ENCODE measurements around the gene IFITM2. TPM values are rescaled to one million over a fixed set of nuclear protein-coding genes. Genes with fewer than 3 reads are reported as not detected.
"Not testable (repeated sequence)": the region's sequence is repeated elsewhere in the genome, so short reads cannot be mapped to it uniquely, and the experiment has no call there.

IFITM2 gene
- total and polyA plus RNA-seq, 2 donors (not counting 1 experiment from before 2014, with no cell fraction given): 51.2 to 714 TPM

DNA sequence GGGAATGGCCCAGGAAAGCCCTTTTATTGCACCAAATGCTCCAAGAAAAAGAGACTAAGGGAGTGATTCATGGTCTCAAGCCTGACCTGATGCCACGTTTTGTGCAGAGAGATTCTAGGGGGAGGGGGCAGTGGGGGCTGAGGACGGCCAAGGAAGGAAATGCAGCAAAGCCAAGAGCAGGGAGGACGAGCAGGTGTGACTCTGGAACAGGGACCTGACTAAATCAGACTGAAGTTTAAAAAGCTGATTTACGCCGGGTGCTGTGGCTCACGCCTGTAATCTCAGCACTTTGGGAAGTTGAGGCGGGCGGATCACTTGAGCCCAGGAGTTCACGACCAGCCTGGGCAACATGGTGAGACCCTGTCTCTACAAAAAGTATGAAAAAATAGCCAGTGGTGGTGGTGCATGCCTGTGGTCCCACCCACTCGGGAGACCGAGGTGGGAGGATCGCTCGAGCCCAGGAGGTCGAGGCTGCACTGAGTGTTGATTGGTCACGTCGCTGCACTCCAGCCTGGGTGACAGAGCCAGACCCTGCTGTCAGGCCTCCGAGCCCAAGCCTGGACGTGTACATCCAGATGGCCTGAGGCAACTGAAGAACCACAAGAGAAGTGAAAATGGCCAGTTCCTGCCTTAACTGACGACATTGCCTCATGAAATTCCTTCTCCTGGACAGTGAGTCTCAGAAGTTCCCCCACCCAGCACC is 23.9 kb downstream of the IFITM2 start:
- no peaks in the 10 kb centered on the region for H3K36me3 ChIP-seq (ENCODE audit: control insufficient read depth, insufficient read depth, low read length)
- no peak overlapping the region for H3K9ac ChIP-seq (ENCODE audit: insufficient read depth, low read length)
- no peak overlapping the region for H2AFZ ChIP-seq (ENCODE audit: low read length)
- no peak overlapping the region for H3K4me2 ChIP-seq (ENCODE audit: extremely low read depth, insufficient read depth, low read length)
- no peak overlapping the region for H3K27ac ChIP-seq (ENCODE audit: insufficient read depth, low read length)
- H3K4me1 ChIP-seq (ENCODE audit: control insufficient read depth, extremely low read depth, insufficient read depth, low read length): peaks cover 8% of the 10 kb centered on the region
- H3K79me2 ChIP-seq (ENCODE audit: control insufficient read depth, insufficient read depth, low read length): no peaks in the 10 kb centered on the region
- no peaks in the 10 kb centered on the region for H3K27me3 ChIP-seq (ENCODE audit: control insufficient read depth, insufficient read depth, low read length)
- H4K20me1 ChIP-seq (ENCODE audit: control insufficient read depth, extremely low read depth, insufficient read depth, low read length): no peaks in the 10 kb centered on the region
- TF ChIP-seq, protein P1, sequence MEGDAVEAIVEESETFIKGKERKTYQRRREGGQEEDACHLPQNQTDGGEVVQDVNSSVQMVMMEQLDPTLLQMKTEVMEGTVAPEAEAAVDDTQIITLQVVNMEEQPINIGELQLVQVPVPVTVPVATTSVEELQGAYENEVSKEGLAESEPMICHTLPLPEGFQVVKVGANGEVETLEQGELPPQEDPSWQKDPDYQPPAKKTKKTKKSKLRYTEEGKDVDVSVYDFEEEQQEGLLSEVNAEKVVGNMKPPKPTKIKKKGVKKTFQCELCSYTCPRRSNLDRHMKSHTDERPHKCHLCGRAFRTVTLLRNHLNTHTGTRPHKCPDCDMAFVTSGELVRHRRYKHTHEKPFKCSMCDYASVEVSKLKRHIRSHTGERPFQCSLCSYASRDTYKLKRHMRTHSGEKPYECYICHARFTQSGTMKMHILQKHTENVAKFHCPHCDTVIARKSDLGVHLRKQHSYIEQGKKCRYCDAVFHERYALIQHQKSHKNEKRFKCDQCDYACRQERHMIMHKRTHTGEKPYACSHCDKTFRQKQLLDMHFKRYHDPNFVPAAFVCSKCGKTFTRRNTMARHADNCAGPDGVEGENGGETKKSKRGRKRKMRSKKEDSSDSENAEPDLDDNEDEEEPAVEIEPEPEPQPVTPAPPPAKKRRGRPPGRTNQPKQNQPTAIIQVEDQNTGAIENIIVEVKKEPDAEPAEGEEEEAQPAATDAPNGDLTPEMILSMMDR (conservative IDR thresholded peaks at IDR 0.05 in 1 of 2, IDR thresholded peaks at IDR 0.05 in 1 of 2; ENCODE audit: low read depth in 1 of 2, low read length in 2 of 2): no peak
- no peak for TF ChIP-seq EZH2 (IDR thresholded peaks at IDR 0.05; ENCODE audit: low read length, missing control alignments)
- no peaks in the 10 kb centered on the region for H3K9me3 ChIP-seq (ENCODE audit: control insufficient read depth, insufficient read depth, low read depth, low read length)
- H3K4me3 ChIP-seq (replicated peaks in 1 of 4; ENCODE audit: control extremely low read depth in 1 of 4, insufficient read depth in 1 of 4, low read depth in 3 of 4, low read length in 4 of 4): no peak overlapping the region
- DNase-seq (ENCODE audit: low read depth in 2 of 2): no peak

DNA sequence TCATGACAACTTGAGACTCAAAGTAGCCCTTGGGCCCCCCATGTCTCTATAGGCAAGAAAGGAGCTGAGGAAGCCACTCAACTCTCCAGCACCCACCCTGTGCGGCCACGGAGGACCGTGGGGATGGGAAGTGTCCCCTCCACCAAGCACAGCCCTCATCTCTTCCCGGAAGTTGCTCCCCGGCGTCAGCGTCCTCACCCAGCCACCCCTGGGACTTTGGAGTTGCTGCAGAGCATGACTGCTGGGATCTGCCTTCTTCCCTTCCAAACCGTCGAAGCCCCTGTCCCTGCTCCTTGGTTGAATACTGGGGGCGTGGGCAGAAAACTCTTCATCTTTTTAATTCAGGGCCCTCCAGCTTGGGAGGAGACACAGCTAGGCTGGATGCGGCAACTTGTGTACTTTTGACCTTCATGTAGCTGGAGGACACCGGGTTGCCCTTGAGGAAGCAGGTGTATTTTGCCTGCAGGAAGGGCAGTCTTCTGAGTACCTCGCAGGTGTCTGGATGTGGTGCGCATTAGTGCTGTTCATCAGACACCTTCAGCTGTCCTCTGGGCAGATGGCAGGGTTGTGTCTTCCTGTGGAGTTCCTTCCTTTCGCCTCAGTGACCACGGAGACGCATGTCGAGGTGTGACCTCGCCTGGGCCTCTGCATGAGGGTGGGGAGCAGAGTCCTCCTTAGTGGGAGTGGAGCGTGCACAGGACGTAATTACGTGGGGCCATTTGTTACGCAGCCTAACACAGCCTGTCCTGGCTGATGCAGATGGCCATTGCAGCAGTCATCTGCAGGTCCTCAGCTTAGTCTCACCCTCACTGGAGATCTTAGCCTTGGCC is 25.2 kb downstream of the IFITM2 start:
- Histone ChIP-seq H4K20me1 (ENCODE audit: control insufficient read depth, extremely low read depth, insufficient read depth, low read length) (no peaks in the 10 kb centered on the region), H3K36me3 (ENCODE audit: control insufficient read depth, insufficient read depth, low read length) (no peaks in the 10 kb centered on the region), H3K27me3 (ENCODE audit: control insufficient read depth, insufficient read depth, low read length) (no peaks in the 10 kb centered on the region), H3K79me2 (ENCODE audit: control insufficient read depth, insufficient read depth, low read length) (no peaks in the 10 kb centered on the region), H2AFZ (ENCODE audit: low read length) (no peak overlapping the region), H3K27ac (ENCODE audit: insufficient read depth, low read length) (no peak overlapping the region), H3K4me1 (ENCODE audit: control insufficient read depth, extremely low read depth, insufficient read depth, low read length) (no peaks in the 10 kb centered on the region), H3K9ac (ENCODE audit: insufficient read depth, low read length) (no peak overlapping the region), H3K4me3 (replicated peaks in 1 of 4; ENCODE audit: control extremely low read depth in 1 of 4, insufficient read depth in 1 of 4, low read depth in 3 of 4, low read length in 4 of 4) (no peak overlapping the region), H3K4me2 (ENCODE audit: extremely low read depth, insufficient read depth, low read length) (no peak overlapping the region), H3K9me3 (ENCODE audit: control insufficient read depth, insufficient read depth, low read depth, low read length) (no peaks in the 10 kb centered on the region)
- TF ChIP-seq, protein P1 (conservative IDR thresholded peaks at IDR 0.05 in 1 of 2, IDR thresholded peaks at IDR 0.05 in 1 of 2; ENCODE audit: low read depth in 1 of 2, low read length in 2 of 2): no peak
- DNase-seq (ENCODE audit: low read depth in 2 of 2): no peak

DNA sequence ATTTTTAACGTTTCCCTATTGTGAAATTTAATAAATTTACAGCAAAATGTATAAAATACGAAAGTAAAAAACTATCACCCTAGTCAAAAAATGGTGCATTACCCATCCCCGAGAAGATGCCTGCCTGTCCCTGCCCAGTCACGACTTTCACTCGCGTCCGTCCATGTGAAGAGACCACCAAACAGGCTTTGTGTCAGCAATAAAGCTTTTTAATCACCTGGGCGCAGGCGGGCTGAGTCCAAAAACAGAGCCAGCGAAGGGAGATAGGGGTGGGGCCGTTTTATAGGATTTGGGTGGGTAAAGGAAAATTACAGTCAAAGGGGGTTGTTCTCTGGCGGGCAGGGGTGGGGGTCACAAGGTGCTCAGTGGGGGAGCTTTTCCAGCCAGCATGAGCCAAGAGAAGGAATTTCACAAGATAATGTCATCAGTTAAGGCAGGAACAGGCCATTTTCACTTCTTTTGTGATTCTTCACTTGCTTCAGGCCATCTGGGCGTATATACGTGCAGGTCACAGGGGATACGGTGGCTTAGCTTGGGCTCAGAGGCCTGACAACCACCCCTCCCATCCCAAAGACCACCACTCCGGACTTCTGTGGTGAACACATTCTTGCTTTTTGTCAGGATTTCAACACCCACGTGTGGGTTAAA is 26.1 kb downstream of the IFITM2 start:
- not testable (repeated sequence) for H3K27me3 ChIP-seq (ENCODE audit: control insufficient read depth, insufficient read depth, low read length); H3K27ac ChIP-seq (ENCODE audit: insufficient read depth, low read length); DNase-seq (ENCODE audit: low read depth in 2 of 2); H4K20me1 ChIP-seq (ENCODE audit: control insufficient read depth, extremely low read depth, insufficient read depth, low read length); H3K4me1 ChIP-seq (ENCODE audit: control insufficient read depth, extremely low read depth, insufficient read depth, low read length); H3K9me3 ChIP-seq (ENCODE audit: control insufficient read depth, insufficient read depth, low read depth, low read length); H3K9ac ChIP-seq (ENCODE audit: insufficient read depth, low read length); H3K36me3 ChIP-seq (ENCODE audit: control insufficient read depth, insufficient read depth, low read length); H3K79me2 ChIP-seq (ENCODE audit: control insufficient read depth, insufficient read depth, low read length); H2AFZ ChIP-seq (ENCODE audit: low read length); H3K4me2 ChIP-seq (ENCODE audit: extremely low read depth, insufficient read depth, low read length); H3K4me3 ChIP-seq (replicated peaks in 1 of 4; ENCODE audit: control extremely low read depth in 1 of 4, insufficient read depth in 1 of 4, low read depth in 3 of 4, low read length in 4 of 4)

All from fibroblast of lung (primary cell).